ENCODE measurements around the gene AHRR.

GRCh38 chr5:378301-378891 lies 56.9 kb downstream of the AHRR start:
- no peak for TF ChIP-seq CTCF (IDR thresholded peaks at IDR 0.05)
- no peak for TF ChIP-seq POLR2AphosphoS5 (IDR thresholded peaks at IDR 0.05; ENCODE audit: insufficient read depth in 1 of 2, low read depth in 1 of 2)
